ENCODE data around the gene GLS2. TPM values are rescaled to one million over a fixed set of nuclear protein-coding genes. Genes with fewer than 3 reads are reported as not detected.

The GLS2 gene
- total and polyA plus RNA-seq, 9 of the 15 experiments (the other 6 are each of a cell fraction or from before 2014, with no cell fraction given): 0.11 TPM; not detected in 8

GRCh38 chr12:56448860-56449621, 38.9 kb downstream of the GLS2 start, which contains the start of gene TIMELESS (continued):
- TF ChIP-seq MCM3 (IDR thresholded peaks at IDR 0.05) (no peak), TSHZ1 (CRISPR knock-in tag; IDR thresholded peaks at IDR 0.05) (no peak), BCL6 (CRISPR knock-in tag; IDR thresholded peaks at IDR 0.05) (no peak), ZNF124 (CRISPR knock-in tag; IDR thresholded peaks at IDR 0.05) (no peak), ETS1 (conservative IDR thresholded peaks at IDR 0.05; ENCODE audit: control insufficient read depth, low read depth, low read length) (no peak; the same call in none of the 2 replicates), NCOA4 (IDR thresholded peaks at IDR 0.05; ENCODE audit: partially characterized antibody) (no peak), SAFB (IDR thresholded peaks at IDR 0.05; ENCODE audit: borderline replicate concordance, low read depth, low read length) (no peak), POLR2AphosphoS5 (IDR thresholded peaks at IDR 0.05; ENCODE audit: control insufficient read depth, insufficient read depth, low read depth, low read length) (peak; percentile 82), ZNF778 (CRISPR knock-in tag; IDR thresholded peaks at IDR 0.05) (no peak), ZFX (CRISPR knock-in tag; IDR thresholded peaks at IDR 0.05) (peak; percentile 87), ZNF431 (CRISPR knock-in tag; IDR thresholded peaks at IDR 0.05) (no peak), CAMTA2 (CRISPR knock-in tag; conservative IDR thresholded peaks at IDR 0.05) (no peak), CXXC5 (CRISPR knock-in tag; IDR thresholded peaks at IDR 0.05) (peak; percentile 91), SFPQ (IDR thresholded peaks at IDR 0.05; ENCODE audit: low read depth, low read length) (no peak), HDAC1 (IDR thresholded peaks at IDR 0.05) (peak in 1 of 2 experiments; percentile 88; a peak in 2 of 4 replicates), ZNF445 (CRISPR knock-in tag; IDR thresholded peaks at IDR 0.05; ENCODE audit: low read depth) (no peak), MCM5 (IDR thresholded peaks at IDR 0.05; ENCODE audit: low read depth) (no peak), MTA2 (IDR thresholded peaks at IDR 0.05; ENCODE audit: low read depth) (no peak), E2F6 (IDR thresholded peaks at IDR 0.05; ENCODE audit: borderline replicate concordance in 1 of 2, extremely low read depth in 1 of 2, insufficient read depth in 1 of 2, insufficient read length in 1 of 2, low read depth in 1 of 2, low read length in 1 of 2, poor library complexity in 1 of 2, severe bottlenecking in 1 of 2) (peak; percentile 97 to 98), ZNF507 (tag; conservative IDR thresholded peaks at IDR 0.05) (no peak), TSC22D4 (tag; IDR thresholded peaks at IDR 0.05) (no peak)

All from K562 (cell line).